Measurements from ENCODE around the gene DYNLT4. TPM values are rescaled to one million over a fixed set of nuclear protein-coding genes. Genes with fewer than 3 reads are reported as not detected.

The DYNLT4 gene, protein sequence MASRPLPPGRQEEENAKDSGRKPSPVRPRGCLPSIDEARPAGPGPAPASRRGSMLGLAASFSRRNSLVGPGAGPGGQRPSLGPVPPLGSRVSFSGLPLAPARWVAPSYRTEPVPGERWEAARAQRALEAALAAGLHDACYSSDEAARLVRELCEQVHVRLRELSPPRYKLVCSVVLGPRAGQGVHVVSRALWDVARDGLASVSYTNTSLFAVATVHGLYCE
- polyA plus RNA-seq (2012; ENCODE audit: low read depth, missing spikeins), result 0.17 TPM

DNA sequence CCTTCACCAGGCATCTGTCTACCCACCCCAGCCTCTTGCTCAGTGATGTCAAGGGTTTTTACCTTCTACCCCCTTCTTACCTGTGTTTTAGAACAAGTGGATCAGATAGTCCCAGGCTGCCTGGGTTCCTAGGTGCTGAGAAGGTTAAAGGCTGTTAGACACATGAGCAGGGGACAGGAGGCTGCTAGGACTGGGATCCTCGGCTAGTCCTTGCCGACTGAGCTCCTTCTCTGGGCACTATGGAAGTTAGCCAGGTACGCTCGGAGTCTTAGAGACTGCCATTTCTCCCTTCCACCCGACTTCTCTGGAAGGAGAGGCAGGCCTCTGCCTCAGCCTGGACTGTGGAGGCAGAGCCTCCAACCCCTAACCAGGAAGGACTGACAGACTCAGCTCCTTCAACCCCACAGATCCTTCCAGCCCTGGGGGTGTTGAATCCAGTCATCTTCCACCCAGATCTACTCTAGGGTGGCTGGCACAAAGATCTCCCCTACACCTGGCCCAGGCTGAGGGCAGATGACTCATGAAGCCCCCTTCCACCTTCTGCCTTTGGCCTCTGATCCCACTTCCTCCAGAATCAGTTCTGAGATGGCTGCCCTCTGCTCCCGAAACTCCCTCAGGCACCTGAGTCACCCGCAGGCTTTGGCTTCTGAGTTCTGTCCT lies at the start of gene DYNLT4:
TSS of gene DYNLT4 (minus strand) at position 648 of the 660 bp plus-strand sequence. CDS start 683 bp downstream, outside the sequence.
- TF ChIP-seq SPI1 (IDR thresholded peaks at IDR 0.05; ENCODE audit: low read depth, low read length) (peak; percentile 59; the same call in 1 of the 2 replicates), POU2F2 (IDR thresholded peaks at IDR 0.05; ENCODE audit: low read depth, low read length) (no peak), POLR2A (IDR thresholded peaks at IDR 0.05; ENCODE audit: low read depth, low read length) (no peak), TAF1 (IDR thresholded peaks at IDR 0.05; ENCODE audit: low read depth, low read length) (no peak), POLR2AphosphoS5 (IDR thresholded peaks at IDR 0.05; ENCODE audit: low read depth, low read length) (no peak)
- DNase-seq (ENCODE audit: insufficient read length, low spot score), result no peak
- peak; percentile 16 for FAIRE-seq

- DNase-seq (ENCODE audit: insufficient read length, low spot score) (no peak), FAIRE-seq (no peak)
- TF ChIP-seq PAX5 (IDR thresholded peaks at IDR 0.05; ENCODE audit: insufficient read depth, low read length, severe bottlenecking) (no peak), TAF1 (IDR thresholded peaks at IDR 0.05; ENCODE audit: low read depth, low read length) (no peak)
Observed at GRCh38 chr1:44855742-44856141, 48.6 kb upstream of the DYNLT4 start.

DNA sequence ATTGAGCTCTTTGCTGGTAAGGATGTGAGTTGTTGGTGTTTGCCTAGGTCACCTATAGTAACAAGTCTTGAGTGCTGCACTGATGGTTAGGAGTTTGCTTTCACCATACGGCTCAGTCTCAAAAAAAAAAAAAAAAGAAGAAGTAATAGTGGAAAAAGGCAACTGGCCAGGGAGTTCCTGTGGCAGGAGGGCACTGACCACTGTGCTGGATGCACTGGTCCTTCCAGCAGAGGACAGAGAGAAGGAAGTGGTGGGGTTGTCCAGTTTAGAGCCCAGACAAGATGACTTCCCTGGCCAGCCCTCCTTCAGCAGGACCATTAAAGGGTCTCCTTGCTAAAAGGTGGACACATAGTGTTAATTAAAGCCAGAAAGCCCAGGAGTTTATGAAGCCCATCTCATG lies 47.8 kb upstream of the DYNLT4 start:
- no peak for FAIRE-seq
- no peak for TF ChIP-seq SPI1 (IDR thresholded peaks at IDR 0.05; ENCODE audit: low read depth, low read length)
- no peak for TF ChIP-seq POU2F2 (IDR thresholded peaks at IDR 0.05; ENCODE audit: low read depth, low read length)
- no peak for TF ChIP-seq POLR2AphosphoS5 (IDR thresholded peaks at IDR 0.05; ENCODE audit: low read depth, low read length)
- TF ChIP-seq POLR2A (IDR thresholded peaks at IDR 0.05; ENCODE audit: low read depth, low read length), result no peak
- no peak for TF ChIP-seq TAF1 (IDR thresholded peaks at IDR 0.05; ENCODE audit: low read depth, low read length)
- no peak for TF ChIP-seq PAX5 (IDR thresholded peaks at IDR 0.05; ENCODE audit: insufficient read depth, low read length, severe bottlenecking)
- no peak for DNase-seq (ENCODE audit: insufficient read length, low spot score)

GRCh38 chr1:44853201-44853600 lies 46.0 kb upstream of the DYNLT4 start:
- FAIRE-seq (no peak), DNase-seq (ENCODE audit: insufficient read length, low spot score) (no peak)
- TF ChIP-seq POU2F2 (IDR thresholded peaks at IDR 0.05; ENCODE audit: low read depth, low read length) (no peak), PAX5 (IDR thresholded peaks at IDR 0.05; ENCODE audit: insufficient read depth, low read length, severe bottlenecking) (no peak), POLR2A (IDR thresholded peaks at IDR 0.05; ENCODE audit: low read depth, low read length) (no peak), POLR2AphosphoS5 (IDR thresholded peaks at IDR 0.05; ENCODE audit: low read depth, low read length) (no peak), SPI1 (IDR thresholded peaks at IDR 0.05; ENCODE audit: low read depth, low read length) (no peak), TAF1 (IDR thresholded peaks at IDR 0.05; ENCODE audit: low read depth, low read length) (no peak)

DNA sequence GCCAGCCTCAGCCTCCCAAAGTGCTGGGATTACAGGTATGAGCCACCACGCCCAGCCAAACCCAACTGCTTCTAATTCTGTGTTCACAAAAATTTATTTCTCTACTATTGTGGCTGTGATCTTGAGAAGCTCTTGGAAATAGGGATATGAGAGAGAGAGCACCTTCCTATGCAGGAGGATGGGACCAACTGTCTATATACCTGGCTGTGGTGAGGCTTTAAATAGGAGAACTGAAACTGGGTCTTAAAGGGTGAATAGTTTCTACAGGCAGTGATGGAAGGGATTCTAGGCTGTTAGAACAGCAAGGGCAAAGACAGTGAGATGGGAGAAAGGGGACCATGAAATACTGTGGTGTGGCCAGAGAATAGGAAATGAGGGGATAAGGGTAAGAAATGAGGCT lies 44.2 kb upstream of the DYNLT4 start:
- FAIRE-seq (peak; percentile 23), DNase-seq (ENCODE audit: insufficient read length, low spot score) (no peak)
- TF ChIP-seq TAF1 (IDR thresholded peaks at IDR 0.05; ENCODE audit: low read depth, low read length), result no peak
- peak; percentile 93 for TF ChIP-seq SPI1 (IDR thresholded peaks at IDR 0.05; ENCODE audit: low read depth, low read length)

GRCh38 chr1:44849575-44850132 lies 42.5 kb upstream of the DYNLT4 start:
- FAIRE-seq, result no peak
- no peak for TF ChIP-seq POLR2A (IDR thresholded peaks at IDR 0.05; ENCODE audit: low read depth, low read length)
- TF ChIP-seq POLR2AphosphoS5 (IDR thresholded peaks at IDR 0.05; ENCODE audit: low read depth, low read length), result no peak
- TF ChIP-seq PAX5 (IDR thresholded peaks at IDR 0.05; ENCODE audit: insufficient read depth, low read length, severe bottlenecking), result no peak
- no peak for TF ChIP-seq SPI1 (IDR thresholded peaks at IDR 0.05; ENCODE audit: low read depth, low read length)
- no peak for TF ChIP-seq POU2F2 (IDR thresholded peaks at IDR 0.05; ENCODE audit: low read depth, low read length)
- no peak for TF ChIP-seq TAF1 (IDR thresholded peaks at IDR 0.05; ENCODE audit: low read depth, low read length)
- no peak for DNase-seq (ENCODE audit: insufficient read length, low spot score)

GRCh38 chr1:44848456-44849181 lies 41.5 kb upstream of the DYNLT4 start:
- DNase-seq (ENCODE audit: insufficient read length, low spot score) (no peak), FAIRE-seq (no peak)
- TF ChIP-seq POU2F2 (IDR thresholded peaks at IDR 0.05; ENCODE audit: low read depth, low read length) (no peak), POLR2AphosphoS5 (IDR thresholded peaks at IDR 0.05; ENCODE audit: low read depth, low read length) (no peak), SPI1 (IDR thresholded peaks at IDR 0.05; ENCODE audit: low read depth, low read length) (no peak), POLR2A (IDR thresholded peaks at IDR 0.05; ENCODE audit: low read depth, low read length) (no peak), TAF1 (IDR thresholded peaks at IDR 0.05; ENCODE audit: low read depth, low read length) (no peak), PAX5 (IDR thresholded peaks at IDR 0.05; ENCODE audit: insufficient read depth, low read length, severe bottlenecking) (no peak)

- FAIRE-seq, result no peak
- DNase-seq (ENCODE audit: insufficient read length, low spot score), result no peak
- TF ChIP-seq TAF1 (IDR thresholded peaks at IDR 0.05; ENCODE audit: low read depth, low read length), result no peak
- no peak for TF ChIP-seq POU2F2 (IDR thresholded peaks at IDR 0.05; ENCODE audit: low read depth, low read length)
Observed at GRCh38 chr1:44847845-44848244, 40.7 kb upstream of the DYNLT4 start.

DNA sequence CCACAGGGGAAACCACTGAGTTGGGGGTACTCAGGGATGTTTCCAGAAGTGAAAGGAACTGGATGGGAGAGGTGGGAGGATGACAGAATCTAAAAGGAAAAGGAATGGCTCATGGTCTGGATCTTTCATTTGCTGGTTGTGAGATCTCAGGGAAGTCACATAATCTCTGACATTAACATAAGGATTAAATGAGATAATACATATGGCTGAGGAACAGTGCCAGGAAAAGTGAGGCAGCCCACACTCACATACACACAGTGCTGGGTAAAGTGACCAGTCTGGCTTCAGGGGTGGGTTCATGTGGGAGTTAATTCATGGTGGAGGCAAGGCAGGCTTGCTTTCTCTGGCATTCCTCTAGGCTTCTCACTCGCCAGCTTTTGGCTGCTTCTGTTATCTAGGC lies 39.8 kb upstream of the DYNLT4 start:
- DNase-seq (ENCODE audit: insufficient read length, low spot score) (no peak), FAIRE-seq (no peak)
- TF ChIP-seq TAF1 (IDR thresholded peaks at IDR 0.05; ENCODE audit: low read depth, low read length) (no peak), POLR2A (IDR thresholded peaks at IDR 0.05; ENCODE audit: low read depth, low read length) (no peak), PAX5 (IDR thresholded peaks at IDR 0.05; ENCODE audit: insufficient read depth, low read length, severe bottlenecking) (no peak), SPI1 (IDR thresholded peaks at IDR 0.05; ENCODE audit: low read depth, low read length) (no peak), POLR2AphosphoS5 (IDR thresholded peaks at IDR 0.05; ENCODE audit: low read depth, low read length) (no peak), POU2F2 (IDR thresholded peaks at IDR 0.05; ENCODE audit: low read depth, low read length) (no peak)
